IMR-90 (cell line): Measurements from ENCODE around the gene CSF1. TPM values are rescaled to one million over a fixed set of nuclear protein-coding genes. Genes with fewer than 3 reads are reported as not detected.

Experiments used
- ATAC-seq: fragments of 200-7000 bp; cut with Tn5 transposase; 2 replicates; pipeline ENCODE4 v1.9.1; 2020; ENCODE audit warnings: low read depth, mild to moderate bottlenecking, moderate library complexity
- BruUV-seq: library from RNA; stranded (reverse); fragments of 400-500 nt; replicated peaks from 2 replicates; lab custom pipeline; 2021; lab: Mats Ljungman, UMichigan
- CTCF ChIA-PET: fragments of 300-600 bp; formaldehyde crosslinking; extraction: SDS; loops from one replicate; lab custom pipeline; 2021; ENCODE audit warnings: antibody characterized with exemption; lab: Yijun Ruan, JAX
- POLR2A ChIA-PET: fragments of 300-600 bp; sonication (Branson Sonifier 250); formaldehyde crosslinking; loops from one replicate; lab custom pipeline; 2022; ENCODE audit warnings: antibody characterized with exemption; ENCODE audit not compliant: unreplicated experiment; lab: Charles Lee
- DNase-seq: peaks from one replicate; pipeline ENCODE4 v3.0.0; 2013
- H2AFZ ChIP-seq: replicated peaks from 2 replicates; pipeline ENCODE3; 2013; ENCODE audit warnings: low read length, mild to moderate bottlenecking; ENCODE audit not compliant: poor library complexity
- H2AK5ac ChIP-seq: 2 replicates; pipeline ENCODE4 v1.6.1; 2013; ENCODE audit warnings: low read depth, low read length, inconsistent platforms
- H2AK9ac ChIP-seq: replicated peaks from 2 replicates; pipeline ENCODE3; 2013; ENCODE audit warnings: mild to moderate bottlenecking, low read depth, low read length, moderate library complexity; ENCODE audit not compliant: poor library complexity
- H2BK120ac ChIP-seq: 2 replicates; pipeline ENCODE4 v1.6.1; 2013; ENCODE audit warnings: low read depth, low read length, inconsistent platforms
- H2BK15ac ChIP-seq: 3 replicates; pipeline ENCODE4 v1.6.1; 2013; ENCODE audit warnings: low read depth, low read length, inconsistent platforms
- H2BK20ac ChIP-seq: 2 replicates; pipeline ENCODE4 v1.6.1; 2013; ENCODE audit warnings: low read depth, mild to moderate bottlenecking, inconsistent platforms, low read length, moderate library complexity
- H2BK5ac ChIP-seq: 2 replicates; pipeline ENCODE4 v1.6.1; 2013; ENCODE audit warnings: mild to moderate bottlenecking, low read depth, low read length, inconsistent platforms; ENCODE audit not compliant: poor library complexity, severe bottlenecking
- H3K14ac ChIP-seq: replicated peaks from 2 replicates; pipeline ENCODE4 v1.6.1; 2013; ENCODE audit warnings: low read depth, low read length, inconsistent platforms
- H3K18ac ChIP-seq: 2 replicates; pipeline ENCODE4 v1.6.1; 2013; ENCODE audit warnings: low read depth, low read length, control low read depth
- H3K23ac ChIP-seq: 2 replicates; pipeline ENCODE4 v1.6.1; 2013; ENCODE audit warnings: low read depth, low read length, inconsistent platforms
- H3K27ac ChIP-seq: 2 replicates; pipeline ENCODE4 v1.5.1; 2013; ENCODE audit warnings: mild to moderate bottlenecking, control low read depth, low read length; ENCODE audit not compliant: insufficient read depth
- H3K27me3 ChIP-seq: 2 replicates; pipeline ENCODE4 v1.6.1; 2013; ENCODE audit warnings: low read length; ENCODE audit not compliant: control insufficient read depth, insufficient read depth
- H3K36me3 ChIP-seq: 2 replicates; pipeline ENCODE4 v1.6.1; 2013; ENCODE audit warnings: low read length, mixed read lengths; ENCODE audit not compliant: control insufficient read depth, insufficient read depth
- H3K4ac ChIP-seq: 2 replicates; pipeline ENCODE4 v1.6.1; 2013; ENCODE audit warnings: low read depth, low read length, inconsistent platforms
- H3K4me1 ChIP-seq: 2 replicates; pipeline ENCODE4 v1.6.1; 2013; ENCODE audit warnings: low read length, mixed read lengths; ENCODE audit not compliant: control insufficient read depth, insufficient read depth
- H3K4me2 ChIP-seq: 2 replicates; pipeline ENCODE4 v1.6.1; 2013; ENCODE audit warnings: low read depth, mild to moderate bottlenecking, control low read depth, low read length, moderate library complexity
- H3K4me3 ChIP-seq: 2 replicates; pipeline ENCODE4 v1.5.1; 2013; ENCODE audit warnings: low read depth, mild to moderate bottlenecking, control low read depth, low read length, moderate library complexity; ENCODE audit not compliant: insufficient read depth
- H3K56ac ChIP-seq: 2 replicates; pipeline ENCODE4 v1.6.1; 2013; ENCODE audit warnings: low read length, inconsistent platforms; ENCODE audit not compliant: insufficient read depth; ENCODE audit errors: extremely low read depth
- H3K79me1 ChIP-seq, 2 experiments: 2 replicates each; pipeline ENCODE4 v1.6.1; 2013; ENCODE audit warnings: low read length in 2 of 2, inconsistent platforms in 1 of 2, low read depth in 1 of 2
- H3K9ac ChIP-seq: 2 replicates; pipeline ENCODE4 v1.6.1; 2013; ENCODE audit warnings: low read depth, low read length, control low read depth
- H3K9me1 ChIP-seq: 2 replicates; pipeline ENCODE4 v1.6.1; 2013; ENCODE audit warnings: low read length, inconsistent platforms; ENCODE audit not compliant: insufficient read depth
- H3K9me3 ChIP-seq: 2 replicates; pipeline ENCODE4 v1.6.1; 2013; ENCODE audit warnings: low read length; ENCODE audit not compliant: control insufficient read depth, insufficient read depth
- H4K20me1 ChIP-seq: 2 replicates; pipeline ENCODE4 v1.6.1; 2013; ENCODE audit warnings: low read length, inconsistent platforms; ENCODE audit not compliant: insufficient read depth
- H4K5ac ChIP-seq: 2 replicates; pipeline ENCODE4 v1.6.1; 2013; ENCODE audit warnings: mild to moderate bottlenecking, low read depth, low read length, control low read depth
- H4K8ac ChIP-seq, 2 experiments: 2 replicates each; pipeline ENCODE4 v1.6.1; 2013; ENCODE audit warnings: low read depth in 2 of 2, low read length in 2 of 2, control low read depth in 1 of 2, inconsistent platforms in 1 of 2
- H4K91ac ChIP-seq: 2 replicates; pipeline ENCODE4 v1.6.1; 2013; ENCODE audit warnings: low read depth, low read length, inconsistent platforms; ENCODE audit not compliant: insufficient read depth
- BHLHE40 ChIP-seq: fragments of 150-350 bp; IDR thresholded peaks from 2 replicates; pipeline ENCODE4 v1.6.1; 2016; ENCODE audit warnings: mild to moderate bottlenecking, low read depth, low read length
- CEBPB ChIP-seq: IDR thresholded peaks from 2 replicates; pipeline ENCODE4 v1.6.1; 2012; ENCODE audit warnings: low read depth, low read length, improper control_type of control experiment
- CHD1 ChIP-seq: IDR thresholded peaks from 2 replicates; pipeline ENCODE4 v1.6.1; 2012; ENCODE audit warnings: low read depth, low read length, improper control_type of control experiment
- FOS ChIP-seq: fragments of 150-350 bp; IDR thresholded peaks from 2 replicates; pipeline ENCODE4 v1.6.1; 2016; ENCODE audit warnings: low read depth, low read length
- MAFK ChIP-seq: IDR thresholded peaks from 2 replicates; pipeline ENCODE4 v1.6.1; 2012; ENCODE audit warnings: low read depth, low read length, improper control_type of control experiment
- MAZ ChIP-seq: IDR thresholded peaks from 2 replicates; pipeline ENCODE4 v1.6.1; 2012; ENCODE audit warnings: low read depth, mild to moderate bottlenecking, low read length, improper control_type of control experiment, moderate library complexity, borderline replicate concordance
- NFE2L2 ChIP-seq: fragments of 150-350 bp; IDR thresholded peaks from 2 replicates; pipeline ENCODE4 v1.6.1; 2016; ENCODE audit warnings: low read depth, mild to moderate bottlenecking, low read length
- RAD21 ChIP-seq: IDR thresholded peaks from 2 replicates; pipeline ENCODE4 v1.6.1; 2012; ENCODE audit warnings: low read length, improper control_type of control experiment
- RCOR1 ChIP-seq: IDR thresholded peaks from 2 replicates; pipeline ENCODE4 v1.6.1; 2012; ENCODE audit warnings: mild to moderate bottlenecking, low read length, improper control_type of control experiment; ENCODE audit not compliant: insufficient replicate concordance
- RFX5 ChIP-seq: IDR thresholded peaks from 2 replicates; pipeline ENCODE4 v1.8.0; 2012; ENCODE audit warnings: low read depth, mild to moderate bottlenecking, low read length, moderate library complexity
- SMC3 ChIP-seq: fragments of 150-350 bp; IDR thresholded peaks from 2 replicates; pipeline ENCODE4 v1.6.1; 2016; ENCODE audit warnings: low read depth, mild to moderate bottlenecking, antibody characterized with exemption, low read length, moderate library complexity
- USF2 ChIP-seq: fragments of 150-350 bp; IDR thresholded peaks from 2 replicates; pipeline ENCODE4 v1.6.1; 2017; ENCODE audit warnings: mild to moderate bottlenecking, antibody characterized with exemption, low read length, low read depth
- WGBS, 2 experiments: methylation state at CpG; one replicate each; pipeline versions ENCODE4 v1.1.5 to v1.1.7; 2013; ENCODE audit warnings: missing lambda C conversion rate in 2 of 2; ENCODE audit not compliant: insufficient read length in 1 of 2; ENCODE audit errors: extremely low coverage in 2 of 2; 5-methylcytosine and 5-hydroxymethylcytosine counted together
- dilution Hi-C: fragments of 300-500 bp; cut with HindIII; formaldehyde crosslinking; loops from one replicate; pipeline ENCODE4 v1.14.3; 2018; ENCODE audit warnings: low sequenced_read_pairs; ENCODE audit not compliant: unreplicated experiment
- in situ Hi-C: fragments of 300-500 bp; cut with MboI; formaldehyde crosslinking; loops from 3 replicates; pipeline ENCODE4 v1.14.3; 2019; ENCODE audit warnings: low sequenced_read_pairs, inconsistent platforms, mixed read lengths
- intact Hi-C: fragments of 100-400 bp; cut with micrococcal nuclease; formaldehyde crosslinking; loops from 2 replicates; pipeline ENCODE4 v1.10.0; 2022
- polyA plus RNA-seq, 3 experiments: library from polyadenylated mRNA; depleted of rRNA; stranded (reverse); fragments of >200 nt; gene quantifications; 2 replicates each; pipeline ENCODE4 v1.2.3, GENCODE V29; 2012; ENCODE audit warnings: low replicate concordance in 1 of 3
- total RNA-seq: library from RNA; depleted of rRNA; stranded (reverse); fragments of >200 nt; gene quantifications from 2 replicates; pipeline ENCODE4 v1.2.3, GENCODE V29; 2012
- TF ChIP-seq, protein P1 (sequence below): fragments of 150-350 bp; IDR thresholded peaks from 2 replicates; pipeline ENCODE4 v1.6.1; 2016; ENCODE audit warnings: low read depth, mild to moderate bottlenecking, low read length, moderate library complexity, borderline replicate concordance
- TF ChIP-seq, protein P2 (sequence below): conservative IDR thresholded peaks from 2 replicates; pipeline ENCODE4 v1.5.1; 2012; ENCODE audit warnings: mild to moderate bottlenecking, low read depth, low read length, improper control_type of control experiment

CSF1 gene
- total and polyA plus RNA-seq, 2 of the 4 experiments (the other 2 are of a cell fraction), result 14.3 to 22.0 TPM

DNA sequence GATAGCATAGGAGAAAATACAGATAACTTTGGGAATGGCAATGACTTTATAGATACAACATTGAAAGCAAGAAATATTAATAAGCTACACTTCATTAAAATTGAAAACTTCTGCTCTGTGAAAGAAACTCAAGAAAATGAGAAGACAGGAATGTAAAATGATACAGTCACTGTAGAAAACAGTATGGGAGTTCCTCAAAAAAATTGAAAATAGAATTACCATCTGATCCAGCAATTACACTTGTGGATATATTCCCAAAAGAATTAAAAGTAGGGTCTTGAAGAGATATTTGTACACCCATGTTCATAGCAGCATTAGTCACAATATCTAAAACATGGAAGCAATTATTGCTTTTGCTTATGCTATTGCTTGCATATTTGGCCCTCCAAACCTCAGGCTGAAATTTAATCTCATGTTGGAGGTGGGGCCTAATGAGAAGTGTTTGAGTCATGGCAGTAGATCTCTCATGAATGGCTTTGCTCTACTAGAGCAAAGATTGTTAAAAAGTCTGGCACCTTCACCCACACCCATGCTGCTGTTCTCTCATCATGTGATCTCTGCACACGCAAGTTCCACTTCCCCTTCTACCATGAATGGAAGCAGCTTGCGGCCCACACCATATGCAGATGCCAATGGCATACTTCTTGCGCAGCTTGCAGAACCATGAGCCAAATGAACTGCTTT is 58.6 kb downstream of the CSF1 start:
- H2BK15ac ChIP-seq, result peak overlapping the region; percentile 76; the same call in 1 of the 3 replicates
- ChIA-PET CTCF (interaction anchor here (0.7 kb wide), 1 partner anchor 317 kb away, joined by 3 read pairs; no protein-coding TSS in a partner anchor), POLR2A (no interaction called here)
- no peak overlapping the region for H3K56ac ChIP-seq
- peak overlapping the region; percentile 70; the same call in 1 of the 2 replicates for H3K27ac ChIP-seq
- H3K27me3 ChIP-seq, result no peaks in the 10 kb centered on the region
- peak overlapping the region; percentile 79; the same call in 1 of the 2 replicates for H2AK5ac ChIP-seq
- no peaks in the 10 kb centered on the region for H4K20me1 ChIP-seq
- intact Hi-C loops (no loop called here), dilution Hi-C loops (no loop called here), in situ Hi-C loops (no loop called here)
- H3K4ac ChIP-seq, result peak overlapping the region; percentile 51; the same call in 1 of the 2 replicates
- 0 out of 2 replicates have a peak overlapping the region, but pooled peaks have one; percentile 30 for H4K5ac ChIP-seq
- WGBS, 2 experiments, result 93% methylated on average over 2 of the region's 3 CpGs; no CpG with 5 or more reads in 1 of the 2 experiments
- no TSS peak for BruUV-seq
- H4K8ac ChIP-seq, result peak overlapping the region in 1 of 2 experiments; percentile 65; a peak in 1 of 4 replicates
- peaks cover 2% of the 10 kb centered on the region for H3K4me1 ChIP-seq
- H4K91ac ChIP-seq, result peak overlapping the region; percentile 38; the same call in 1 of the 2 replicates
- peak overlapping the region; percentile 55 for H3K18ac ChIP-seq
- peaks cover 4% of the 10 kb centered on the region; the same call in 1 of the 2 replicates for H3K9me1 ChIP-seq
- H3K23ac ChIP-seq, result no peak overlapping the region
- H2BK120ac ChIP-seq, result peak overlapping the region; percentile 4; the same call in 1 of the 2 replicates
- no peak overlapping the region for H3K4me3 ChIP-seq
- no peaks in the 10 kb centered on the region for H3K79me1 ChIP-seq
- peak; percentile 84 for DNase-seq
- no peaks in the 10 kb centered on the region for H3K36me3 ChIP-seq
- peak overlapping the region; percentile 27 for H3K14ac ChIP-seq
- 0 out of 2 replicates have a peak, but pooled peaks cover 2% of the 10 kb centered on the region for H3K9me3 ChIP-seq
- no peak overlapping the region for H2AK9ac ChIP-seq
- H3K9ac ChIP-seq, result no peak overlapping the region
- H3K4me2 ChIP-seq, result 0 out of 2 replicates have a peak overlapping the region, but pooled peaks have one; percentile 53
- H2BK5ac ChIP-seq, result peak overlapping the region; percentile 50
- peak; percentile 88 for ATAC-seq
- H2BK20ac ChIP-seq, result no peak overlapping the region
- peak overlapping the region; percentile 54 for H2AFZ ChIP-seq
- TF ChIP-seq FOS (no peak), BHLHE40 (no peak), MAFK (no peak), NFE2L2 (no peak), MAZ (no peak), SMC3 (no peak), RCOR1 (no peak), USF2 (no peak), CHD1 (no peak), CEBPB (no peak), RFX5 (no peak), RAD21 (no peak)
- TF ChIP-seq, protein P1, sequence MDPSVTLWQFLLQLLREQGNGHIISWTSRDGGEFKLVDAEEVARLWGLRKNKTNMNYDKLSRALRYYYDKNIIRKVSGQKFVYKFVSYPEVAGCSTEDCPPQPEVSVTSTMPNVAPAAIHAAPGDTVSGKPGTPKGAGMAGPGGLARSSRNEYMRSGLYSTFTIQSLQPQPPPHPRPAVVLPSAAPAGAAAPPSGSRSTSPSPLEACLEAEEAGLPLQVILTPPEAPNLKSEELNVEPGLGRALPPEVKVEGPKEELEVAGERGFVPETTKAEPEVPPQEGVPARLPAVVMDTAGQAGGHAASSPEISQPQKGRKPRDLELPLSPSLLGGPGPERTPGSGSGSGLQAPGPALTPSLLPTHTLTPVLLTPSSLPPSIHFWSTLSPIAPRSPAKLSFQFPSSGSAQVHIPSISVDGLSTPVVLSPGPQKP, result no peak
- TF ChIP-seq, protein P2, sequence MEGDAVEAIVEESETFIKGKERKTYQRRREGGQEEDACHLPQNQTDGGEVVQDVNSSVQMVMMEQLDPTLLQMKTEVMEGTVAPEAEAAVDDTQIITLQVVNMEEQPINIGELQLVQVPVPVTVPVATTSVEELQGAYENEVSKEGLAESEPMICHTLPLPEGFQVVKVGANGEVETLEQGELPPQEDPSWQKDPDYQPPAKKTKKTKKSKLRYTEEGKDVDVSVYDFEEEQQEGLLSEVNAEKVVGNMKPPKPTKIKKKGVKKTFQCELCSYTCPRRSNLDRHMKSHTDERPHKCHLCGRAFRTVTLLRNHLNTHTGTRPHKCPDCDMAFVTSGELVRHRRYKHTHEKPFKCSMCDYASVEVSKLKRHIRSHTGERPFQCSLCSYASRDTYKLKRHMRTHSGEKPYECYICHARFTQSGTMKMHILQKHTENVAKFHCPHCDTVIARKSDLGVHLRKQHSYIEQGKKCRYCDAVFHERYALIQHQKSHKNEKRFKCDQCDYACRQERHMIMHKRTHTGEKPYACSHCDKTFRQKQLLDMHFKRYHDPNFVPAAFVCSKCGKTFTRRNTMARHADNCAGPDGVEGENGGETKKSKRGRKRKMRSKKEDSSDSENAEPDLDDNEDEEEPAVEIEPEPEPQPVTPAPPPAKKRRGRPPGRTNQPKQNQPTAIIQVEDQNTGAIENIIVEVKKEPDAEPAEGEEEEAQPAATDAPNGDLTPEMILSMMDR, result no peak
